Measurements from ENCODE around the gene ZNF407.
A peak's percentile ranks its signal among the peaks of the same experiment; 100 is the strongest.

ZNF407 gene

GRCh38 chr18:74878267-74878666 lies 280.6 kb downstream of the ZNF407 start:
- no peak for DNase-seq (ENCODE audit: low read depth in 2 of 2)

DNA sequence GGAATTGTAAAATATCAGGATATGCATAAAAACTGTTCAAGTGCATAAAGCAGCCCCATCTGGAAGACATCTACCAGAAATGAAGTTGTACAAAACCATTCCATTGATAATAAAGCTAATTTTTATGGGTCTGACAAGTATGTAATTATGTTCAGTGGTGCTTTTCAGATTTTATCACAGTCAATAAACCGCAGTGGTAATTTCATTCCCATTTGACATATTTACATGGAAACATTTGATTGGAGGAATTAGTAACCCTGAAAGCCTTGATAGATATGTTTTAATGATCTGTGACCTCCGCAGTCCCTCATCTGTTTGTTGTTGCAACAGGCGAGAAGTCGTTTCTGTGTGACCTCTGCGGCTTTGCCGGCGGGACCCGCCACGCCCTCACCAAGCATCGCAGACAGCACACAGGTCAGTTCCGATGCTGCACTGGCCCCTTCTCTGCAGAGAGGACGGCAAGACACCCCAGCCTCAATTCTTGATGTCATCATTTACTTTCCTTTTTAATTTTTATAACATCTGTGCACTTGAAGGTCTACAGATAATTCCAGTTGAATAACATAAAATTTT lies 283.1 kb downstream of the ZNF407 start:
- DNase-seq (ENCODE audit: low read depth in 2 of 2) = no peak

GRCh38 chr18:74892066-74892627 lies 294.5 kb downstream of the ZNF407 start:
- DNase-seq (ENCODE audit: low read depth in 2 of 2) = no peak

DNA sequence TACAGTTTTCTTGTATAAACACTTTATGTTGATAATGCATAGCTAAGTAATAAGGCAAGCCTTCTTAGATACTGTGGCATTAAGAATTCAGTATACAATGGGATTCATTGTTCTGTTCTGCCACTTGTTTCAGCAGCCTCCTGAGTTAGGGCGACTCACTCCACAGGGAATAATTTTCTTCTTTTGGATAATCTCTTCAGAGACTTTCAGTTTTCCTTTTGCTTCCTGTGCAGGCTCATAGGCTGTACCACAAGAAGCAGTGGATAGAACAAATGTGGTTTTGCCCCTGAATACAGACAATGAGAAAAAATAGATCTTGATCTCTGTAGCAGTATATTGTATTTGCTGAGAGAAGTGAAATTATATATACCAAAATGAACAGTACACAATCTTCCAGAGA lies 298.0 kb downstream of the ZNF407 start:
- no peak for DNase-seq (ENCODE audit: low read depth in 2 of 2)

GRCh38 chr18:74896390-74896991 lies 298.8 kb downstream of the ZNF407 start:
- DNase-seq (ENCODE audit: low read depth in 2 of 2) = peak in 1 of 2 donors; percentile 10

DNA sequence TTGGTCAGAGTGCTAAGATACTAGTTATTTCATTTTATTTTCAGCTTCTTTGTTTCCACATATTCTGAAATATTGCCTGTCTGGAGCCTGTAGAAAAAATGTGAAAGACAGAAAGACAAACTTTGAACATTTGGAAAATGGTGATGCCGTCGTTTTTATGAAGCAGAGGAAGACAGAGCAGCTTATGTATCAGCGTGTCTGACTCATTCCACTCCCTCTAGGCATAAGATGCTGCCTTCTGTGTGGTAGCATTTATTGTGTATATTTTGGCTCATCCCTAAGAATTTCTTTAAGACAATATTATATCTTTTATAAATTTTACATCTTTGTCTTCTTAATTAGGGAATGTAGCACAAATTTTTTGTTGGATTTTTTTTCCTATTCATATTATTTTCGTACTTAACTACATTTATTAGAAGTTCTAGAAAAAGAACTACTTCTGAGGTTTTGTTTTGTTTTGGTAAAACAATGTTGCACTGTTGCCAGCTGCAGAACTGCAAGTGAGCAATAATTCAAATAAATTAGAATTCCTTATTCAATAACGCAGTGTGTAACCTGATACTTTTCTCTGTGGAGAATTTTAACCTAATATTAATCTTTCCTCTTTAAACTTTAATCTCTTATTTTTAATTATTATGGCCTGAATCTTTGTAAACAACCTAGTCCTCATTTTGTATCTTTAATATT lies 300.4 kb downstream of the ZNF407 start:
- no peak for DNase-seq (ENCODE audit: low read depth in 2 of 2)

DNA sequence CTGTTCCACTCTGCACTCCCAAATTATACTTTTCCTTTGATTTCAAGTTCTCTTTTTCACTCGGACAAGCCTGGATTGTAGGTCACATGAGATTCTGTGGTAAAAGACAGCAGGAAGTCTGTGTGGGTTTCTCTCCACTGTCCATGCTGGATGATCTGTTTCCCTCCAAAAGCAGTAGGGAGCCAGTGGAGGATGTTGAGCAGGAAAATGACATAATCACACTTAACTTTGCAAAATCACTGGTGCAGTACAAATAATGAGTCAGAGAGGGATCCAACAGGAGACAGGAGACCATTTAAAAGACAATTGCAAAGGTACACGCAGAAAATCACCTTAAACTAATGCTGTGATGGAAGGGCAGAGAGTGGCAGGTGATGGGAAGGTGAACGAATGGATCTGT lies 301.3 kb downstream of the ZNF407 start:
- DNase-seq (ENCODE audit: low read depth in 2 of 2) = no peak

DNA sequence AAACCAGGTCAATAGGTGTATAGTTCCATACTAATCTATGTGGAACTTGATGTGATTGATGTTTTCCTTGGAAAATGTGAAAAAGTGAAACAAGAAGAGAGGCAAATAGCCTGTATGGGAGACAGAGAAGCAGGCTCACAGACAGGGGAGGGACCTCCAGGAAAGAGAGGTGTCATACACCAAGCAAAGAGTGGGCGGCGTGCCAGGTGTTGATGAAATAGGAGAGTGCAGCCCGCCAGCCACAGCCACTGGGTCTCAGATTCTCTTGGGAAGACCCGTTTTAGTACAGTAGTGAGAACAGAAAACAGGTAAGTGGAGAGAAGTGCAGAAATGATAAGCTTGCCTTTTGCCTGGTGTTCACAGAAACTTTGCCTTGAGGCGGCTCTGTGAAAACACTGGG lies 301.9 kb downstream of the ZNF407 start:
- no peak for DNase-seq (ENCODE audit: low read depth in 2 of 2)

DNA sequence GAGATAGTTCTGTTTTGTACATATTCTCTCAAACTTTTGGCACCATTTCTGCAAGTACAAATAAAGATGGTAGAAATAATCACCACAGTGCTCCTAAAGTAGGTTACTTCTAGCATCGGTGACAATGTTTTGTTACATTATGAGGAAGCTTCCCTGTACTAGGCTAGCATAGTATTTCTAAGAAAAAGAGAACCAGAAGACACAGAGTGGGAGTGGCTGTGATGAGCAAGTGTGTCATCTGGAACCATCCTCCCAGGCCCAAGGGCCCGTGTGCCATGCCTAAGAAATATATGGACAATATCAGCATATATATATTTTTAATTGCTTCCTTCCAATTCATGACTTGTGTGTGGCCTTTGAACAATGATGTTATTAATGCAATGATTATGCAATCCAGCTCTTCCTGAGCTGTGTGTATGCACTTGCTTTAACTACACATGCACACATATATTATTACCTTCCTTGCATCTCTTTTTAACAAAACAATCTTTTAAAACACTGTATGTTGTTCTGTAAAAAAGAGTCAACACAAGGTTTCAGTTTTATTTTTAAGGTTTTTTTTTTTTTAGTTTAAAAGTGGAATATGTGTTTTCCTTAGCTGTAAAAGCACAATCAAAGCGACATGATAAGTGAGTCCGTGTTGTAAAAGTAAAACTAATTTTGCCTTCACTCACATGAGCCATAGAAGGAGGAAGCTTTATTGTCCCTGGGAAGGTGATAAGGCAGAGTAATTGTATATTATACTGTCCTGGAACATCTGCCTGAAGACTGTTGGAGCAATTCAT lies 303.9 kb downstream of the ZNF407 start:
- no peak for DNase-seq (ENCODE audit: low read depth in 2 of 2)

DNA sequence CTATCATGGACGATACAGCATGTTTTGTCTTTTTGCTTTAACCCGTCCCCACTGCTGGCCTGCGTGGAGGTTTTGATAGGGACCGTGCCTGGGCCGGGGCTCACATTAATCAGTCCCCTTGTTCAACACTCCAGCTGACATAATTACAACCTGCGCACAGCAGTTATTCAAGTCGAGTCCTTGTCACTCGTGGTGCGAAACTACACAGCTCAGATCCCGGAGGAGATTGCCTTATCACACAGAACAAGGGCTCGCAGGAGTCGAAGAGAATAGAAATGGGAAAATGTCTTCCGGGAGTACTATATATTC lies 304.4 kb downstream of the ZNF407 start:
- DNase-seq (ENCODE audit: low read depth in 2 of 2) = no peak

DNA sequence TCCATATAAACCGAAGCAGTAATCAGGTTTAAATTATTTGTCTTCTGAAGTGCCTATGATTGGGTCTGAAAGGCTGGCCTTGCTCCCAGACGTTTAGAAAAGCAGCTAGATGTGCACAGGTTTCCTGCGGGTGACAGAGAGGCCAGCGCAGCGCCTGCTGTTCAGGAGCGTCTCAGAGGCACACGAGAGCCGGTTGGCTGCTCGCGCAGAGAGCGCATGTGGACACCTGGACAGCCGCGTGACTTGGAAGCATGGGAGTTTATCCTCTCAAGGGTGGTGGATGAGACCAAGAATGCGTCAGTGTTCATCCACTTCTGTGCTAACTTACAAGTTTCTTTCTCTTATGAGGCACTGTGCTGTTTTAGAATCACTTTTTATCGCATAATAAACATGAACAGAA lies 307.6 kb downstream of the ZNF407 start:
- DNase-seq (ENCODE audit: low read depth in 2 of 2) = no peak

DNA sequence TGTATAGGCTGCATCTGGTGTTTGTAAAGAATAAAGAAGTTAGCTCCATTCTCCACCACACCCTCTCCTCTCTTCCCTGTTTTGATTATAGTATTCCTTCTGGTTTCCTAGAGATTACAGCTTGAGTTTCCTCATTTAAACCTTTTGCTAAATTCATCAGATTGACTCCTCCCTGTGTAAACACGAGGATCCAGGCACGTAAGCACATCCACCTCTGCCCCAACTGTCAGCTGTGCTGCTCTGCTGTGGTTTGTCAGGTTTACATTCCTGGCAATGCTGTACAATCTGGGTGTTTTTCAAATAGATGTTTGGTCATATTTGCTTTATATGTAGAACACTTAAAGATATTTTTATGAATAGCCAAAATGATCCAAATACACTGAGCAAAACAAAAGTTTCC lies 308.5 kb downstream of the ZNF407 start:
- DNase-seq (ENCODE audit: low read depth in 2 of 2) = no peak

- DNase-seq (ENCODE audit: low read depth in 2 of 2) = no peak
Measured at GRCh38 chr18:74914052-74914591, 316.5 kb downstream of the ZNF407 start.

DNA sequence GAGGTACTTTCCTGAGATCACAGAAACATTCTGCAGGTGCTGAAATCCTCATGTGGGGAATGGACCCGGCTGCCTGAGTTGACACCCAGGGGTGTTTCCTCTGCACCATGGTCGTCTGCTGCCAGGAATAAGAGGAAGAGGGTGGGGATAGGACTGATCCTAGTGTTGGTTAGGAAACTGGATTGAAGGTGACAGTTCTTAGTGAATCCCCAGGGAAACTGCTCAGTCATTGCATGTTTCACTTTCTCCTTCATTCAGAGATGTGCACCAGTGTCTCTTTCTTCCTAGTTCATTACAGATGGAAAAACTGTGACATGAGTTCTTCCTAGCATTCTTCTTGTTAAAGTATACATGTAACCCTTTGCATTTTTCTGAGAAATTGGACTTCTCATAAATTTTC lies 317.0 kb downstream of the ZNF407 start:
- no peak for DNase-seq (ENCODE audit: low read depth in 2 of 2)

- no peak for DNase-seq (ENCODE audit: low read depth in 2 of 2)
Measured at GRCh38 chr18:74916773-74917393, 319.2 kb downstream of the ZNF407 start.

- no peak for DNase-seq (ENCODE audit: low read depth in 2 of 2)
Measured at GRCh38 chr18:74918276-74918790, 320.7 kb downstream of the ZNF407 start.

DNA sequence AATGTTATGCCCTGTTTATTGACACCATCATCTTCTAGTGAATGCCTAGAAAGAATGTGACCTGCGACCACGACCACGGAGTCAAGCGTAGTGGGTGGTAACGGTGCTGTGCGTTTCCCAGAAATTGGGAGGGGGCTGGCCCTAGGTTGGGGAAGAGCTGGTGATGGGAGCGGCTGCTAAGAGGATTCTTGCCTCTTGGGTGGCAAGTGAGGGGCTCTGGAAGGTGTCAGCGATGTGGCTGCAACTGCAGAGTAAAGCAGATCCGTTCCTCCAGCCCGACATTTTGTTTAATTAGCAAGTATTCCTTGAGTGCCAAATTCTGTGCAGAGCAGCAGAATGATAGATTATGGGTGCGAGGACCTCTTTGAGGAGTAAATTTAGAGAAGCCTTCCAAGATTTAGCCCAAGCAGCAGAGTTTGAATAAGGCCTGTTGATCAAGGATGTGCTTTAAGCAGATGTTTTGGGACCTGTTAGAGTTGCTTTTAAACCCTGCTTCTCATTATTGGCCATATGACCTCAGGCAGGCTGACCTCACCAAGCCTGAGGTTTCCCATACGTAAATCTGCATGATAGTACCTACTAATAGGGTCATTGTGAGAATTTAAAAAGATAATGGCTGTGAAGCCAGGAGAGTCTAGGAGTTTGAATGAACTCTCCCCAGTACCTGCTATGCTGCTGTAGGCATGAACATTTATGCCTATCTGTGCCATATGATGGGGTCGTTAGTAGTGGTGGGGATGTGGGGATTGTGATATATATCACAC lies 323.6 kb downstream of the ZNF407 start:
- DNase-seq (ENCODE audit: low read depth in 2 of 2) = no peak

DNA sequence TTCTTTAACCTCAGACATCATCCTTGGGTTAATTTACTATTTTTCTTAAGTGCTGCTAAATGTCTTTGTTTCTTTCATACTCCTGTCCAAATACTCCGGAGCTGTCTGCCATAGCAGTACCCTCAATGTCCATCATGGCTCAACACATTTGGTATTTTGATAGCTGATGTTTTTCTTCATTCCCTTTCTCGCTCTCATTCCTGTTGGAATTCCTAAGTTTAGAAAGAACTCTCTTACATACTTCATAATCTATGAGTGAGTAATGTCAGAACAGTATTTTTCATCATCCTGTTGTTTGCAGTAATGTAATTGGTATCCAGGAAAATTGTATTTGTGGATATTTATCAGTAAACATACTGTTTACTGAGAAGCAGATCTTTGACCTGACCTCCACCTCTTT lies 328.4 kb downstream of the ZNF407 start:
- DNase-seq (ENCODE audit: low read depth in 2 of 2) = no peak

DNA sequence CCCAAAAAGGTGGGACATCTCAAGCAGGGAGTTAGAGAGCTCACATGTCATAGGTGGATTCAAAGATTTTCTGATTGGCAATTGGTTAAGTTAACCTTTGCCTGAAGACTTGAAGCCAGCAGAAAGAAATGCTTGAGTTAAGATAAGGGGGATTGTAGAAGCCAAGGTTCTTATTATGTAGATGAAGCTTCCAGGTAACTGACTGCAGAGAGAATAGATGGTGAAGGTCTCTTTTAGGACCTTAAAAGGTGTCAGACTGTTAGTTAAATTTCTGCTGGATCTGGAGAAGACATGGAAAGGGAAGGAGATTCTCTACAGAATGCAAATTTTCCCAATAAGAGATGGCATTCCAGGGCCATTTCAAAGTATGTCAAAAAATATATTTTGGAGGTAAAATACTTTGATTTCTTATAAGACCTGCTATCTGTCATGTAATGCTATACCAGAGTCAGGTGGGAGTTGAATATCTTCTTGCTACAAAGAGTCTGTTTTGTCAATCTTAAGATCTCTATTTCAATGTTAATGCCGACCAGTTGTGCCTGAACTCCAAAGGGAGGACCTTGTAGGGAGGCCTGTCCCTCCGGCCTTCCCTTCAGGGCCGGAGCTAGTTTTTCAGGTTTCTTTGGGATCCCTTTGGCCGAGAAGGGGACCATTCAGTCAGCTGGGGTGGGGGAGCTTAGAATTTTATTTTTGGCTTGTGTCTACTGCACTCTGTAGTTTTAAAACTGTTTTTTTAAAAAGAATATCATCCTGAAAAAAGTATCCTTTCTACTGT lies 330.7 kb downstream of the ZNF407 start:
- no peak for DNase-seq (ENCODE audit: low read depth in 2 of 2)

DNA sequence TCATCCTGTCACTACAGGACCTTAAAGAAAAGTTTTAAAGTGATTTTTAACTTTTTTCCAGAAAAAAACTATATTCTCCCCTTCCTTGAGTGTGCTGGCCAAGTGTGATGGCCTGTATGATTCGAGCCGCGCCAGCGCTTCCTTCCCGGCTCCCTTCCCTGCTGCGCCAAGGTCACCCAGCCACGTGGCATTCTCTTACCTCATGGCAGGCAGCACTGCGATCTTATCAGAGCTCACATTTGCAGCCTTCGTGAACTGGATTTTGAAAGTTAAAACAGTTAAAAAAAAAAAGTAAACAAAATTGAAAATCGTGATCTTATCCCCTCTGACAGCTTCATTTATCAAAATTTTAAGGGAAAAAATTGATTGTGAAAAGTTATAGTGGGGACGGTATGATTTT lies 331.4 kb downstream of the ZNF407 start:
- no peak for DNase-seq (ENCODE audit: low read depth in 2 of 2)
